ENCODE results near the gene SMIM12.

SMIM12 gene

GRCh38 chr1:34864759-34865158 lies 5.2 kb upstream of the SMIM12 start:
- Histone ChIP-seq H3K4me3 (ENCODE audit: low read depth, low read length) (no peak overlapping the region), H3K4me1 (no peaks in the 10 kb centered on the region), H3K9me3 (no peaks in the 10 kb centered on the region), H3K36me3 (no peaks in the 10 kb centered on the region), H3K27me3 (no peaks in the 10 kb centered on the region)
- no peak for TF ChIP-seq CTCF (IDR thresholded peaks at IDR 0.05; ENCODE audit: low read depth, low read length)
- no peak for DNase-seq

GRCh38 chr1:34863501-34863900 lies 4.0 kb upstream of the SMIM12 start:
- no peaks in the 10 kb centered on the region for H3K36me3 ChIP-seq
- no peak overlapping the region for H3K4me3 ChIP-seq (ENCODE audit: low read depth, low read length)
- no peak for DNase-seq
- no peaks in the 10 kb centered on the region for H3K27me3 ChIP-seq
- H3K9me3 ChIP-seq = no peaks in the 10 kb centered on the region
- no peaks in the 10 kb centered on the region for H3K4me1 ChIP-seq
- no peak for TF ChIP-seq CTCF (IDR thresholded peaks at IDR 0.05; ENCODE audit: low read depth, low read length)

GRCh38 chr1:34858901-34859445 lies 576 bp downstream of the SMIM12 start:
- Histone ChIP-seq H3K36me3 (no peaks in the 10 kb centered on the region), H3K27me3 (no peaks in the 10 kb centered on the region), H3K4me1 (no peaks in the 10 kb centered on the region), H3K9me3 (no peaks in the 10 kb centered on the region), H3K4me3 (ENCODE audit: low read depth, low read length) (peak overlapping the region; percentile 91)
- no peak for TF ChIP-seq CTCF (IDR thresholded peaks at IDR 0.05; ENCODE audit: low read depth, low read length)
- no peak for DNase-seq

- H3K9me3 ChIP-seq = no peaks in the 10 kb centered on the region
- TF ChIP-seq CTCF (IDR thresholded peaks at IDR 0.05; ENCODE audit: low read depth, low read length) = no peak
Observed at GRCh38 chr1:34856697-34857096, 2.9 kb downstream of the SMIM12 start.

GRCh38 chr1:34852677-34853217 lies 6.8 kb downstream of the SMIM12 start:
- Histone ChIP-seq H3K9me3 (no peaks in the 10 kb centered on the region), H3K4me3 (ENCODE audit: low read depth, low read length) (no peak overlapping the region), H3K36me3 (no peaks in the 10 kb centered on the region; the same call in 1 of the 2 replicates), H3K27me3 (no peaks in the 10 kb centered on the region), H3K4me1 (no peaks in the 10 kb centered on the region)
- peak; percentile 88 for TF ChIP-seq CTCF (IDR thresholded peaks at IDR 0.05; ENCODE audit: low read depth, low read length)
- peak; percentile 87 for DNase-seq

More at GRCh38 chr1:34856697-34857096, 2.9 kb downstream of the SMIM12 start:
- no peak for DNase-seq
- no peaks in the 10 kb centered on the region; the same call in 1 of the 2 replicates for H3K36me3 ChIP-seq
- H3K4me3 ChIP-seq (ENCODE audit: low read depth, low read length) = no peak overlapping the region
- H3K4me1 ChIP-seq = no peaks in the 10 kb centered on the region
- H3K27me3 ChIP-seq = no peaks in the 10 kb centered on the region

GRCh38 chr1:34851431-34852105 lies 8.0 kb downstream of the SMIM12 start:
- DNase-seq = no peak
- H3K9me3 ChIP-seq = no peaks in the 10 kb centered on the region
- H3K36me3 ChIP-seq = no peaks in the 10 kb centered on the region; the same call in 1 of the 2 replicates
- H3K27me3 ChIP-seq = no peaks in the 10 kb centered on the region
- TF ChIP-seq CTCF (IDR thresholded peaks at IDR 0.05; ENCODE audit: low read depth, low read length) = no peak
- H3K4me3 ChIP-seq (ENCODE audit: low read depth, low read length) = no peak overlapping the region
- no peaks in the 10 kb centered on the region for H3K4me1 ChIP-seq
